H1 (cell line): ENCODE results near the gene SLC25A20. TPM values are rescaled to one million over a fixed set of nuclear protein-coding genes. Genes with fewer than 3 reads are reported as not detected.

Experiments
- CTCF ChIA-PET: fragments of 300-600 bp; sonication (Branson Sonifier 250); formaldehyde crosslinking; loops from one replicate; lab custom pipeline; 2021; ENCODE audit not compliant: partially characterized antibody; lab: Charles Lee
- POLR2A ChIA-PET: fragments of 300-600 bp; sonication (Branson Sonifier 250); formaldehyde crosslinking; loops from one replicate; lab custom pipeline; 2021; ENCODE audit warnings: inconsistent platforms; ENCODE audit not compliant: partially characterized antibody; lab: Charles Lee
- DNase-seq, 2 experiments: peaks; one replicate each; pipeline versions ENCODE4 v3.0.0 to v3.0.0-alpha.2; 2010 to 2022; ENCODE audit warnings: low spot score in 2 of 2, low read depth in 1 of 2, mixed read lengths in 1 of 2
- FAIRE-seq: peaks from 2 replicates; lab custom pipeline; 2011; peaks lifted over from hg19 to GRCh38; lab: Jason Lieb, UNC
- H2AFZ ChIP-seq: 2 replicates; pipeline ENCODE4 v1.8.1; 2012; ENCODE audit warnings: low read length, inconsistent platforms
- H2AK5ac ChIP-seq: 2 replicates; pipeline ENCODE4 v1.6.1; 2013; ENCODE audit warnings: low read depth, low read length
- H2BK120ac ChIP-seq: replicated peaks from 2 replicates; pipeline ENCODE3; 2013; ENCODE audit warnings: low read depth, low read length, inconsistent platforms
- H2BK12ac ChIP-seq: 2 replicates; pipeline ENCODE4 v1.6.1; 2013; ENCODE audit warnings: low read depth, low read length
- H2BK15ac ChIP-seq: 2 replicates; pipeline ENCODE4 v1.6.1; 2013; ENCODE audit warnings: low read length
- H2BK20ac ChIP-seq: 2 replicates; pipeline ENCODE4 v1.6.1; 2013; ENCODE audit warnings: low read length
- H2BK5ac ChIP-seq: 2 replicates; pipeline ENCODE4 v1.6.1; 2013; ENCODE audit warnings: low read depth, low read length
- H3K14ac ChIP-seq: 2 replicates; pipeline ENCODE4 v1.6.1; 2013; ENCODE audit warnings: inconsistent platforms; ENCODE audit not compliant: insufficient read length
- H3K18ac ChIP-seq: 2 replicates; pipeline ENCODE4 v1.6.1; 2013; ENCODE audit warnings: low read length; ENCODE audit errors: extremely low read depth
- H3K23ac ChIP-seq: 2 replicates; pipeline ENCODE4 v1.6.1; 2013; ENCODE audit warnings: inconsistent platforms; ENCODE audit not compliant: insufficient read length
- H3K23me2 ChIP-seq: 2 replicates; pipeline ENCODE4 v1.6.1; 2013; ENCODE audit warnings: low read depth, low read length
- H3K27ac ChIP-seq: 2 replicates; pipeline ENCODE4 v1.6.1; 2011; ENCODE audit warnings: low read depth, low read length, inconsistent platforms
- H3K27me3 ChIP-seq, 4 experiments: replicated peaks in 1 of 4; 1 replicate in 1 of 4; 2 replicates in 3 of 4; pipeline versions ENCODE4 v1.6.1 to v1.8.1; 2011 to 2013; ENCODE audit warnings: low read length in 3 of 4, mild to moderate bottlenecking in 3 of 4, inconsistent platforms in 2 of 4, mixed read lengths in 2 of 4, moderate library complexity in 1 of 4; ENCODE audit not compliant: control insufficient read depth in 3 of 4, insufficient read depth in 3 of 4; ENCODE audit errors: extremely low read depth in 1 of 4
- H3K36me3 ChIP-seq, 4 experiments: 2 replicates each; pipeline versions ENCODE4 v1.6.1 to v1.8.1; 2011 to 2013; ENCODE audit warnings: mild to moderate bottlenecking in 4 of 4, low read length in 3 of 4, moderate library complexity in 2 of 4, control low read depth in 1 of 4, inconsistent platforms in 1 of 4; ENCODE audit not compliant: insufficient read depth in 4 of 4, control insufficient read depth in 2 of 4
- H3K4ac ChIP-seq: replicated peaks from 2 replicates; pipeline ENCODE3; 2013; ENCODE audit warnings: low read length, low read depth, mixed read lengths, inconsistent platforms; ENCODE audit not compliant: insufficient read length
- H3K4me1 ChIP-seq, 4 experiments: replicated peaks in 1 of 4; 1 replicate in 1 of 4; 2 replicates in 3 of 4; pipeline versions ENCODE4 v1.6.1 to v1.8.1; 2011 to 2013; ENCODE audit warnings: low read length in 3 of 4, inconsistent platforms in 2 of 4, mixed read lengths in 1 of 4; ENCODE audit not compliant: insufficient read depth in 4 of 4, control insufficient read depth in 3 of 4
- H3K4me2 ChIP-seq, 2 experiments: 2 replicates each; pipeline versions ENCODE4 v1.6.1 to v1.8.1; 2011 to 2013; ENCODE audit warnings: low read depth in 2 of 2, low read length in 2 of 2, control low read depth in 1 of 2, inconsistent platforms in 1 of 2, mild to moderate bottlenecking in 1 of 2; ENCODE audit not compliant: insufficient read depth in 1 of 2
- H3K4me3 ChIP-seq, 4 experiments: fragments of 200-600, 300-600 bp in 1 of 4; sonication (generic), shearing (Covaris generic), sonication (Bioruptor Twin) in 1 of 4; 2 replicates each; pipeline versions ENCODE4 v1.5.1 to v1.8.1; 2011 to 2016; ENCODE audit warnings: low read length in 4 of 4, low read depth in 3 of 4, control low read depth in 2 of 4, inconsistent platforms in 2 of 4, mild to moderate bottlenecking in 2 of 4, mixed read lengths in 1 of 4, moderate library complexity in 1 of 4; ENCODE audit not compliant: insufficient read depth in 2 of 4; ENCODE audit errors: extremely low read depth in 1 of 4
- H3K56ac ChIP-seq: replicated peaks from 2 replicates; pipeline ENCODE3; 2013; ENCODE audit warnings: low read depth, mild to moderate bottlenecking, mixed read lengths, low read length, inconsistent platforms; ENCODE audit not compliant: insufficient read length
- H3K79me1 ChIP-seq: 2 replicates; pipeline ENCODE4 v1.6.1; 2013; ENCODE audit warnings: low read depth, low read length, control low read depth
- H3K79me2 ChIP-seq, 2 experiments: 2 replicates each; pipeline versions ENCODE4 v1.6.1 to v1.8.1; 2012 to 2013; ENCODE audit warnings: low read length in 2 of 2, mild to moderate bottlenecking in 2 of 2, inconsistent platforms in 1 of 2; ENCODE audit not compliant: insufficient read depth in 2 of 2, control insufficient read depth in 1 of 2
- H3K9ac ChIP-seq, 4 experiments: replicated peaks in 1 of 4; 1 replicate in 1 of 4; 2 replicates in 3 of 4; pipeline versions ENCODE4 v1.6.1 to v1.8.1; 2011 to 2013; ENCODE audit warnings: low read depth in 3 of 4, low read length in 3 of 4, control low read depth in 2 of 4, mild to moderate bottlenecking in 2 of 4, moderate library complexity in 2 of 4, inconsistent platforms in 1 of 4; ENCODE audit errors: extremely low read depth in 1 of 4
- H3K9me3 ChIP-seq, 2 experiments: 2 replicates each; pipeline versions ENCODE4 v1.6.1 to v1.8.1; 2012 to 2013; ENCODE audit warnings: mild to moderate bottlenecking in 2 of 2, moderate library complexity in 2 of 2, control low read depth in 1 of 2, inconsistent platforms in 1 of 2, low read depth in 1 of 2, low read length in 1 of 2, mixed read lengths in 1 of 2; ENCODE audit not compliant: insufficient read depth in 2 of 2
- H4K20me1 ChIP-seq, 2 experiments: replicated peaks in 1 of 2; 2 replicates each; pipeline versions ENCODE3 to v1.8.1; 2011 to 2013; ENCODE audit warnings: inconsistent platforms in 2 of 2, low read length in 2 of 2, mild to moderate bottlenecking in 1 of 2; ENCODE audit not compliant: insufficient read depth in 2 of 2, control insufficient read depth in 1 of 2
- H4K5ac ChIP-seq: 2 replicates; pipeline ENCODE4 v1.6.1; 2013; ENCODE audit warnings: low read length, low read depth, mixed read lengths, inconsistent platforms; ENCODE audit not compliant: insufficient read length
- H4K8ac ChIP-seq: 2 replicates; pipeline ENCODE4 v1.8.0; 2013; ENCODE audit warnings: mild to moderate bottlenecking, moderate library complexity, low read length, inconsistent platforms; ENCODE audit not compliant: insufficient read depth; ENCODE audit errors: extremely low read depth
- H4K91ac ChIP-seq: replicated peaks from 2 replicates; pipeline ENCODE3; 2013; ENCODE audit warnings: low read length, mixed read lengths, inconsistent platforms; ENCODE audit not compliant: insufficient read length
- JUND ChIP-seq: IDR thresholded peaks from 2 replicates; pipeline ENCODE4 v1.6.1; 2011; ENCODE audit warnings: mild to moderate bottlenecking, improper control_type of control experiment, low read length
- MAX ChIP-seq: IDR thresholded peaks from 2 replicates; pipeline ENCODE4 v1.6.1; 2012; ENCODE audit warnings: inconsistent platforms
- SIN3A ChIP-seq, 2 experiments: IDR thresholded peaks in 1 of 2; conservative IDR thresholded peaks in 1 of 2; 2 replicates each; pipeline ENCODE4 v1.6.1; 2011 to 2012; ENCODE audit warnings: low read length in 2 of 2, improper control_type of control experiment in 1 of 2, low read depth in 1 of 2, mild to moderate bottlenecking in 1 of 2
- SP1 ChIP-seq: IDR thresholded peaks from 2 replicates; pipeline ENCODE4 v1.6.1; 2011; ENCODE audit warnings: low read depth, low read length
- SP2 ChIP-seq: IDR thresholded peaks from 2 replicates; pipeline ENCODE4 v1.6.1; 2012; ENCODE audit warnings: mild to moderate bottlenecking, low read length, inconsistent platforms
- WGBS, 2 experiments: shearing (Covaris generic) in 1 of 2; methylation state at CpG; one replicate each; pipeline versions ENCODE4 v1.1.6 to v1.1.7; 2013 to 2015; ENCODE audit warnings: low lambda C conversion rate in 2 of 2, mixed read lengths in 2 of 2, inconsistent platforms in 1 of 2, low coverage in 1 of 2, missing lambda C conversion rate in 1 of 2; ENCODE audit not compliant: insufficient replicate concordance in 2 of 2, insufficient coverage in 1 of 2, insufficient read length in 1 of 2; ENCODE audit errors: extremely low coverage in 1 of 2, missing lambda C conversion rate in 1 of 2; 5-methylcytosine and 5-hydroxymethylcytosine counted together
- polyA plus RNA-seq, 7 experiments: library from polyadenylated mRNA; depleted of rRNA in 3 of 7; stranded (reverse) in 5 of 7; unstranded in 2 of 7; fragments of >200 nt in 5 of 7; fragments of 200-250 nt in 2 of 7; gene quantifications; 1 replicate in 5 of 7; 2 replicates in 1 of 7; 4 replicates in 1 of 7; pipeline versions ENCODE4 v1.2.1 to v1.2.3, GENCODE V29; 2011 to 2013; ENCODE audit warnings: missing spikeins in 2 of 7, mixed read lengths in 2 of 7
- total RNA-seq: library from RNA; stranded (reverse); fragmentation: NEBNext Ultra II Directional; extraction: Animal tissue kit (Norgen Biotek cat#: 25700); gene quantifications from 2 replicates; pipeline ENCODE4 v1.2.1, GENCODE V29; 2021

SLC25A20 gene
- total and polyA plus RNA-seq, 2 of the 8 experiments (the other 6 are each of a cell fraction or from before 2014, with no cell fraction given) = 3.8 to 4.0 TPM

- 78% methylated on average over 17 of the region's 17 CpGs; no CpG with 5 or more reads in 1 of the 2 experiments for WGBS, 2 experiments
- Histone ChIP-seq H3K4me3 (peak overlapping the region; percentile 71 to 83 (median 76)), H4K5ac (no peak overlapping the region), H3K36me3 (no peaks in the 10 kb centered on the region), H4K8ac (no peak overlapping the region), H2BK120ac (no peak overlapping the region), H4K91ac (no peak overlapping the region), H3K9me3 (no peaks in the 10 kb centered on the region), H3K27me3 (no peaks in the 10 kb centered on the region), H2AK5ac (no peak overlapping the region), H2BK12ac (no peak overlapping the region), H3K79me1 (no peaks in the 10 kb centered on the region), H2BK15ac (no peak overlapping the region), H3K79me2 (no peaks in the 10 kb centered on the region), H3K23me2 (peaks cover 3% of the 10 kb centered on the region; the same call in 1 of the 2 replicates), H3K27ac (no peak overlapping the region), H3K4ac (no peak overlapping the region), H3K4me2 (peak overlapping the region; percentile 56 to 86), H3K18ac (no peak overlapping the region; the same call in 1 of the 2 replicates), H2BK5ac (no peak overlapping the region), H3K14ac (no peak overlapping the region), H3K23ac (no peak overlapping the region), H2BK20ac (no peak overlapping the region), H4K20me1 (peaks cover 0 to 2% of the 10 kb centered on the region in 2 experiments), H2AFZ (peak overlapping the region; percentile 86), H3K56ac (no peak overlapping the region), H3K9ac (no peak overlapping the region; a peak in 1 of 7 replicates), H3K4me1 (peaks cover 0 to 6% (median 3%) of the 10 kb centered on the region in 4 experiments; a peak in 2 of 7 replicates)
- DNase-seq (no peak), FAIRE-seq (no peak)
- TF ChIP-seq SP2 (no peak), JUND (no peak), SIN3A (conservative IDR thresholded peaks at IDR 0.05 in 1 of 2, IDR thresholded peaks at IDR 0.05 in 1 of 2; ENCODE audit: low read depth in 1 of 2, low read length in 2 of 2) (no peak), SP1 (no peak), MAX (no peak)
- CTCF ChIA-PET = interaction anchor here (0.7 to 3.4 kb wide), 9 partner anchors 9 to 161 kb away, joined by 3 to 11 read pairs (median 3); no protein-coding TSS in a partner anchor
- POLR2A ChIA-PET = interaction anchor here (0.9 to 2.4 kb wide), 7 partner anchors 10 to 181 kb away, joined by 3 to 11 read pairs (median 4); partner anchors contain the start of genes PRKAR2A and WDR6
These were observed 964 bp downstream of the SLC25A20 start for GRCh38 chr3:48897460-48898376.
